ELF-1 (cell line): ENCODE data around the gene MUS81.

ENCODE experiments used
- DNase-seq: peaks from one replicate; pipeline ENCODE4 v3.0.0-alpha.2; 2016; ENCODE audit warnings: low read depth, low spot score

Gene MUS81

DNA sequence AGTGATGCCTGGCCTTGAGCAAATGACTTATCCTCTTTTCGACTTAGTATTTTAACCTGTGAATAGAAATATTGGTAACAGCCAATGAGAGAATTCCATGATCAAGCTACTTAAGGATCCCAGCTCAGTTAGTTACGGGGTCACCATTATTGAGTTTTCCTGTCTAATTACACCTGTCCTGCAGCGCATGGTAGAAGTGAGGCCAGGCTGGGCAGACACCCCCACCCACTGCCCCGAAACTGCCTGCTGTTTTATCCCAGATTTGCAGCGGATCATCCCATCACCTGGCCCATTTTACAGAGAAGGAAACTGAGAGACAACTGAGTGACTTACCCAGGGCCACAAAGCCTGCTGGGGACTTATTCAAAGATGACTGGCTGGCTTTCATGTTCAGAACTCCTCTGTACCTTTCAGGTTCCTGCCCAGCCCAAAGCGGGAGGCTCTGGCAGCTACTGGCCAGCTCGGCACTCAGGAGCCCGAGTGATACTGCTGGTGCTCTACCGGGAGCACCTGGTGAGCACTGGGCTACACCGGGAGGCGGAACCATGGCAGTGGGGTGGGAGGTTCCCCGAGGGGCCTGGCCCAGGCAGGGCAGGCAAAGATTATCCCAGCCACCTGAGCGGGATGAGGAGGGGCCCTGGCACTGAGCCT, 1.4 kb downstream of the MUS81 start:
- no peak for DNase-seq

DNA sequence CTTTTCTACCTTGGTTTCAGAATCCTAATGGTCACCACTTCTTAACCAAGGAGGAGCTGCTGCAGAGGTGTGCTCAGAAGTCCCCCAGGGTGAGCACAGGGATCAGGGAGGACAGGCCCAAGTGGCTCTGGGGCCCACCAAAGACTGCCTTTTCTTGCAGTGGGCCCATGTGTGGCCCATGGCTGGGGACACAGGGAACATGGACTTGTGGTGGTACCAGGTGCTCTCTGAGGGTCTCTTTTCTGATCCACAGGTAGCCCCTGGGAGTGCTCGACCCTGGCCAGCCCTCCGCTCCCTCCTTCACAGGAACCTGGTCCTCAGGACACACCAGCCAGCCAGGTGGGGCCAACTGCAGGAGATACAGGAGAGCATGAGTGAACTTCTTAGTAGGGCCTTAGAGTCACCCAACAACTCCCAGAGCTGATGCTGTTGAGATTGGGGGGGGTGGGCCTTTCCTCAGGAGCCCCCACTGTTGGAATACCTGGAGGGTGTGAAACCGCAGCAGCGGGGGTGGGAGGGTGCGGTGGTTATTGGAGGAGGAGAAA, 2.0 kb downstream of the MUS81 start:
- no peak for DNase-seq

DNA sequence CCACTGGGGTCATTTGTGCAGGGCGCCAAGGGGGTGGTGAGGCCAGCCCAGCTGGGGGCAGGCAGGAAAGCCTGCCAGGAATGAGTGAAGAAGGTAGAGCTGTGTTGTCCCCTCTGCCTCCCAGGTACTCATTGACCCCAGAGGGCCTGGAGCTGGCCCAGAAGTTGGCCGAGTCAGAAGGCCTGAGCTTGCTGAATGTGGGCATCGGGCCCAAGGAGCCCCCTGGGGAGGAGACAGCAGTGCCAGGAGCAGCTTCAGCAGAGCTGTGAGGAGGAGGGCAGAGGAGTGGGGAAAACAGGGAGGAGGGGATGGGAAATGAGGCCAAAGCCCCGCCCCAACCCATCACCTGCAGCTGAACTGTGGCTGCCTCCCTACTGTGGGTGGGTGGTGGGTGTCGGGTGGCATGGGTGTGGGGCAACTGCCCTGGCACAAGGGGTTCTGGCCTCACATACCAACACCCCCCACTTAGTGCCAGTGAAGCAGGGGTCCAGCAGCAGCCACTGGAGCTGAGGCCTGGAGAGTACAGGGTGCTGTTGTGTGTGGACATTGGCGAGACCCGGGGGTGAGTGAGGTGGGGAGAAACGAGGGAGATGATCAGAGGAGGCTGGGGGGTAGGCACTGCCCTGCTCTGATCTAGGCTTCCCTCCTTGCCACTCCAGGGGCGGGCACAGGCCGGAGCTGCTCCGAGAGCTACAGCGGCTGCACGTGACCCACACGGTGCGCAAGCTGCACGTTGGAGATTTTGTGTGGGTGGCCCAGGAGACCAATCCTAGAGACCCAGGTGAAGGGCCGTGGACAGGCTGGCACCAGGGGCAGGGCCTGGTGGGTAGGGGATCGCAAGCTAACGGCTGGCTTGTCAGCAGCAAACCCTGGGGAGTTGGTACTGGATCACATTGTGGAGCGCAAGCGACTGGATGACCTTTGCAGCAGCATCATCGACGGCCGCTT, 3.0 kb downstream of the MUS81 start:
- DNase-seq = no peak

DNA sequence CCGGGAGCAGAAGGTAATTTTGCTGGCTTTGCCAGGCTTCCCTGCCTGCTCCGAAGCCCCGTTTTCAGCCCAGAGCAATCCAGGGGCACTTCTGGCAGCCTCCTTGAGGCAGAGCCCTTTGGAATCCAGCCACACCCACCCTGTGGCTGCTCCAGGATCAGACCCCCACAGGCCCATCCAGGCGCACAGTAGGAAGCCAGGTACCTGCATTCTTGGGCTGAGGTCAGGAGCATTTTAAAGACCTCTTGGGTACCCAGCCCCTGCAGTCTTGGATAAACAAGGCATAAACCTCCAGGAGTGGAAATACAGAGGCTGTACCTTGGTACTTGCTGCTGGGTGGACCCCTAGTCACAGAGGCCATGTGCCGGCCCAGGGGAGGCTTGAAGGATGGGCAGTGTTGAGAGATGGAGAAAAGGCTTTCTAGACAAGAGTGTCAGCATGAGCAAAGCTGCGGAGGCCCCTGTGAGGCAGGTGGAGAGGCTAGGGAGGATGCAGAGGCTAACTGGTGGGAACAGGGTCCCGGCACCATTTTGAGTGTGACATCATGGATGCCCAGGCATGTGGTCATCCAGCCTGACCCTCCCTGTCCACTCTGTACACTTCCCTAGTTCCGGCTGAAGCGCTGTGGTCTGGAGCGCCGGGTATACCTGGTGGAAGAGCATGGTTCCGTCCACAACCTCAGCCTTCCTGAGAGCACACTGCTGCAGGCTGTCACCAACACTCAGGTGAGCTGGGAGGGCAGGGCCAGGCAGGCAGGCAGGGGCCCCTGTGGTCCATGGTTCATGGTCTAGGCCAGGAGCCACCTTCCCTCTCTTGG, 3.9 kb downstream of the MUS81 start:
- no peak for DNase-seq

DNA sequence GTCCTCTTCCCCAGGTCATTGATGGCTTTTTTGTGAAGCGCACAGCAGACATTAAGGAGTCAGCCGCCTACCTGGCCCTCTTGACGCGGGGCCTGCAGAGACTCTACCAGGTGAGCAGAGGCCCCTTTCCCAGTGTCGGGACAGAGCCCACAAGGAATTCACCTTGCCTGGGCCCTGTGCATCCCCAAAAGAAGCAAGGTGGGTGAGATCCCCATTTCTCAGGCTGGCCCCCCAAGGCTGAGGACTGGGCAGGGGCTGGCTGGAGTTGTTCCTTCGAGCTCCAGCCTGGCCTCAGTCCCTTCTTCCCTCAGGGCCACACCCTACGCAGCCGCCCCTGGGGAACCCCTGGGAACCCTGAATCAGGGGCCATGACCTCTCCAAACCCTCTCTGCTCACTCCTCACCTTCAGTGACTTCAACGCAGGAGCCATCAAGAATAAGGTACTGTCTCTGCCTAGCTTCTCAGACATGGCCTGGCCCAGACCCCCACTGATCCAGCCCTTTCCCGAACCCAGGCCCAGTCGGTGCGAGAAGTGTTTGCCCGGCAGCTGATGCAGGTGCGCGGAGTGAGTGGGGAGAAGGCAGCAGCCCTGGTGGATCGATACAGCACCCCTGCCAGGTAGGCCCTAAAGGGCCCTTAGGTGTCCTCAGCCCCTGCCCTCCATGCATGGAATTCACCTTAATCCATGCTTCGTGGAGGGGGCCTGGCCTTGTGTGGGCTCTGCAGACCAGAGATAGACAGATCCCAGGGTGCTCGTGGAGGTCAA, 4.7 kb downstream of the MUS81 start:
- DNase-seq = no peak

DNA sequence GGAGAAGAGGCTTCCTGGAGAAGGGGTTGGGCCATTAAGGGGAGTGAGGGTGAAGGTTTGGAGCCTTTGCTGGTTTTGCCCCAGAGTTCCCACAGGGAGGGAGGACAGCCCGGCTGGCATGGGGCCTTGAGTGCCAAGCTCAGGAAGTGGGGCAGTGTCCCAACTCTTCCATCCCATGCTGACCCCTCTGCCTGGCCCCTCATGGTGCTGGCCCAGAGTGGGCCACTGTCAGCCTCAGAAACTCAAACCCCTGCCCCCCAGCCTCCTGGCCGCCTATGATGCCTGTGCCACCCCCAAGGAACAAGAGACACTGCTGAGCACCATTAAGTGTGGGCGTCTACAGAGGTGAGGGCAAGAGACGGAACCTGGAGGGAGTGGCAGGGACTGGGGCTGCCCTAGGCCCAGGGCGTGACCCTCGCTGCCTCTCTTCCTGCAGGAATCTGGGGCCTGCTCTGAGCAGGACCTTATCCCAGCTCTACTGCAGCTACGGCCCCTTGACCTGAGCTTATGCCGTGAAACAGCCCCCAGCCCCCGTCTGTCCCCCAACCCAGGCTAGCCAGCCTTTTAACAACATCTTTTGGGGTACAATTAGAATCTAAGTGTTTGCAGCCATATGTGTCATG, 5.4 kb downstream of the MUS81 start:
- no peak for DNase-seq

DNA sequence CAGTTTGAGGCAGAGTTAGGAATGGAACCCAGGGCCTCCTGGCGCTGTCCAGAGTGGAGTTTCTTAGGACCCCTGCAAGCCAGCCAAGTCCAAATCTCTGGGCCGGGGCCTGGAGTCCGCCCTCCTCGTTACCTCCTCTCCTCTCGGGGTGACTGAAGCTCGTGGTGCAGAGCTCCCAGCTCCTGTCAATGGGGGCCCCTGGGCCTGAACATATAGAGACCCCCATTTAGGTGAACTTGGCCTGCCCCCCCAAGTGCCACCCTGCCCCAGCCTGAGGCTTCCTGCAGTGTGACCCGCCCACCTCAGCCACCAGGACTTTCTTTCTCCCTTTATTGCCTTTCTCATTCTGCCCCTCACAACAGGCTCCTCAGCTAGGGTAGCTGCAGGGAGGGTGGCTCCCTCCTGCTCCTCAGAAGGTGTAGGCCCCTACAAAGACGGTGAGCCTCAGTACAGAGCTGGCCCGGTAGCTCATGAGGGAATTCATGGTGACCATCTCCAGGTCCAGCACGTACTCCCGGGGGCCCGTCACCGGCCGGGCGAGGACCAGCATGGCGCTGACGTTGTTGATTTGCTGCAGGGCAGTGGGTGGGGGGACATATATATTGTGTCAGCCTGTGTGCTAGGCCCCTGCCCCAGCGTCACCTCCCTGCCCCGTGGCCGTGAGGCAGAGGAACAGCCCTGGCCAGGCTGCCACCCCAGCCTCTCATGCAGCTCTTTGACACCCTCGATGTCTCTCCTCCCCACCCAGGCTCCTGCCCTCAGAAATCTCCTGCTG, 6.5 kb downstream of the MUS81 start:
- DNase-seq = no peak

DNA sequence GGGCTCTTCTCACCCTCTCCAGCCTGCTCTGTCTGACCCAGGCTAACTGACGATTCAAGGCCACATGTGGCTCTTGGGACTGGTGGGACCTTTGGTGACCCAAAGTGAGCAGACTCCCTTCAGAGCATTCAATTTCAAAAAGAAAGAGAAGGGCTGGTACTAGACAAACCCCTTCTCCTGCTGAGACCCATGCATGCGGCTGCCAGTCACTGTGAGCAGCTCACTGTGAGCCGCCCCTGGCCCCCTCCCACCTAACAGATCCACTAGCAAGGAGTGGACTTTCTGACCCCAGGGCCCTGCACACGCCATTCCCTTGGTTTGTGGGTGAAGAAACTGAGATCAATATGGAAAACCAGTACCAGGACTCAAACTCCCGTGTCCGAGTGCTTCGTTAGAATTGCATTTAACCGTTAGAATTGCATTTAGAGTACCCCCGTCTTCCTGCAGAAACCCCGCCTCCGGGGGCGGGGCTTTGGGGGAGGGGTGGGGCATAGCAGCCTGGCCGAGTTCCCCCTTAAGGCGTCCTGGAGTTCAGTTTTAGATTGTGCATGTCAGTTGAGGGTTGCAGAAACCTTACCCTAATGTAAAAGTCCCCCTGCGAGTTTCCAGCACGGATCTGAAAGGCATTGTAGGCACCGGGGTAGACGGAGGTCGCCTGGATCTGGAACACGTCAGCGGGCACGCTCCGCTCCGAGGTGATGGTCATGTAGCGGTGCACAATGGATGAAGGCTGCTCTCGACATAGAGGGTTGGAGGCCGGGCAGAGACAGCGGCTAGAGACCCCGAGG, 7.2 kb downstream of the MUS81 start:
- DNase-seq = peak; percentile 51

DNA sequence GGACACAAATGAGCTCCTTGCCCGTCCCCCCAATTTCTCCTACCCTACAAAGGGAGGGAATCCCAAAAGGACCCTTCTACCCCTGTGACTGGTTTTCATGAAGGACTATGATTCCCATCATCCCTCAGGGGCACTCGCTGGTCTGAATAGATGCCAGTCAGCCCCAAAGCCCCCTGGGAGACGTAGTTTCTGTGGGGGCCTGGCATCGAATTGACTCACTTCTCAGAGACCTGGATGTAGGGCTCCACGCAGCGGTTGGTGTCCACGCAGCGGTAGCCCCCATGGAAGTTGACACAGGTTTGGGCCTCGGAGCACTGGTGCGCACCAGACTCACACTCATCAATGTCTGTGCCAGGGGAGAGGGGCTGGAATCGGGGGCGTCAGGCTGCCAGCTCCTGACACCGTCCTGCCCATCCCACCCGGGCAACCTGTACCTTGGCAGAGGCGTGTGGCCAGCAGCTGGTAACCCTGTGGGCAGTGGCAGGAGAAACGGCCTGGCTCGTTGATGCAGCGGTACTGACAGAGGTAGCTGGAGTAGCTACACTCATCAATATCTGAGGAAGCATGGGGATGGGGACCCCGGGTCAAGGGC, 7.9 kb downstream of the MUS81 start:
- DNase-seq = peak; percentile 53

DNA sequence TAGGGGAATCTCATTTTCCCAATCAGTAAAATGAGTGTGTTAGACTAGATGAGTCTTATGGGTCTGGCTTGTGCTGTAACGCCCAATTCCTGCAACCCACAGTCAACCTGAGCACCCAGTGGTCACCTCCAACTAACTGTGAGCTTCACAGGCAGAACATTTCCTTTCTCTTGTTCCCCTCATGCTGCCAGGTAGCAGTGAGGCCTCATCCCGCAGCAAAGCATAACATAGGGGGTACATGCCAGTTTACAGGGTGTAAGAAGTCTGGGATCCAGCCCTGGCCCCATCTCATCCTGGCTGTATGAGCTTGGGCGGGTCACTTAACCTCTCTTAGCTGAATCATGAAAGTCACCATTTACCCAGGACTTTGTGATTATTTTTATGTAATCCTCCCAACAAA, 8.7 kb downstream of the MUS81 start:
- DNase-seq = no peak

DNA sequence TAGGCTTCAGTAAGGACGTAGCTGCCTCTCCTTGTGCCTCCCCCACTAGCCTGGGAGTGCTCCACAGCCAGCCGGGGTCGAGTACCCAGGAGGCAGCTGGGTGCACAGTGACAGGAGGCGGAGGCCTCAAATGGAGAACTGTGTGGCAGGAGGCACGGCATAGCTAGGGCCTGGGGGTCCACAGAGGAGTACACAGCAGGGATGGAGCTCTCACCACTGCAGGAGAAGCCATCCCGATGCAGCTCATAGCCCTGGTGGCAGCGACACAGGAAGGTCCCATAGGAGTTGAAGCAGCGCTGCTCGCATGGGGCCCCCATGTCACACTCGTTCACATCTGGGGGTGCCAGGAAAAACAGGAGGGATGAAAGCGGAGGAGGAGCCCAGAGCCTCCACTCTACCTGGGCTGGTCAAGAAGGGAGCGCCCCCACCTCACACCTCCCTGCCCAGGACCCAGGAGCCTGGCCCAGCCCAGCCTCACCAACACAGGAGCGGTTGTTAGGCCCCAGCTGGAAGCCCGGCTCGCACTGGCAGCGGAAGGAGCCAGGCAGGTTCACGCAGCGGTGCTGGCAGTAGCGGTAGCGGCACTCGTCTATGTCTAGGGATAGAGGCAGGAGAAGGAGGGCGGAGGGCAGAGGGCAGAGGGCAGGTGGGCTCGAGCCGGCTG, 9.5 kb downstream of the MUS81 start:
- DNase-seq = no peak

DNA sequence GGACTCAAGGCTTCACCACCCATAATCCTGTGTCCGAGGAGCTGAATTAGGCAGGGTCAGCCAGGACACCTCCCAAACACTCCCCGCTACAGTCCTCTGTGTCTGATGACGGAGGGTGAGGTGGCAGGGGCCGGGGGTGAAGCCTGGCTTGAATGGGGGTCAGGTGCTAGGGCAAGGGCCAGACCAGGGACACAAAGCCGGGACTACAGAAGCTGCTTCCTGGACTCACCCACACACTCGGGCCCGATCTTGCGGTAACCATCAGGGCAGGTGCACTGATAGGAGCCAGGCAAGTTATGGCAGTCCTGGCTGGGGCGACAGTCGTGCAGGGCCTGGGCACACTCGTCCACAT, 10.1 kb downstream of the MUS81 start:
- no peak for DNase-seq

DNA sequence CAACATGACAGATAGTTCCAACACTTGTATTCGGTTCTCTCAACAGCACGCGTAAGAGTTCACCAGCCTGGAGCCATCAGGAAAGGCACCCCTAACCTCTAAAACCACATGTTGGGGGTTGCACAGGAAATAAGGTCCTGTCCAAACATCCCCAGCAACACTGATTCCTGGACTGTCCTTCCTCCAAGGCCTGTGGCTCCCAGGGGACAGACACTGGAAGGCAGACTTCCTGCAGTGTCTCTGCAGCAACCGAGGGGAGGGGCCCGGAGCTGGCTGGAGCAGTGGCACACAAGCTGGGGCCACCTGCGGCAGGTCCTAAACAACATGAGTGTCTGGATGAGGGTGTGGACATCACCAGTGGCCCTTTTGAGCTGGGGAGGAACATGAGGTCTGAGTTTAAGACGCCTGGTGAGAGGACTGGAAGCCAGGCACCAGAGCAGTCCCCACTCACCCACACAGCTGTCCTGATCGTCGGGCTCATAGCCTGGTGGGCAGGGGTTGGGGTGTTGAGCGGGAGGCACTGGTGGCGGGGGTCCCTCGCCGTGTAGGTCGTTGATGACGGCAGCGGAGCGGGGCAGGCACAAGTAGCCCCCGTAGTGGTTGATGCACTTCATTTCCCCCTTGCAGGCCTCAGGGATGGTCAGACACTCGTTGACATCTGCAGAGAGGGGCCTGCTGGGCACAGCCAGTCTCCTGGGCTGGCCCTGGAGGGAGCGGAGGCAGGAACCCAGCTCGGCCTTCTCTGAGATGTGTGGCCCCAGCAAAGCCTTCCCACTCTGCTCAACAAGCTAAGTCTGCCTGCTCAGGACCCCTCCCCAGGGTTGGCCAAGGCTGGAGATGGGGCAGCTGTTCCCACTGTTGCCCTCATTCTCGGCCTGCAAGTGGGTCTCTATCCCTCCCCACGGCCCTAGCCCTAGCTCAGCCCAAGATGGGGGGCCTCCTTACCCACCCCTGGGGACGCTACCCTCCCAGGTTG, 10.8 kb downstream of the MUS81 start:
- peak; percentile 10 for DNase-seq

DNA sequence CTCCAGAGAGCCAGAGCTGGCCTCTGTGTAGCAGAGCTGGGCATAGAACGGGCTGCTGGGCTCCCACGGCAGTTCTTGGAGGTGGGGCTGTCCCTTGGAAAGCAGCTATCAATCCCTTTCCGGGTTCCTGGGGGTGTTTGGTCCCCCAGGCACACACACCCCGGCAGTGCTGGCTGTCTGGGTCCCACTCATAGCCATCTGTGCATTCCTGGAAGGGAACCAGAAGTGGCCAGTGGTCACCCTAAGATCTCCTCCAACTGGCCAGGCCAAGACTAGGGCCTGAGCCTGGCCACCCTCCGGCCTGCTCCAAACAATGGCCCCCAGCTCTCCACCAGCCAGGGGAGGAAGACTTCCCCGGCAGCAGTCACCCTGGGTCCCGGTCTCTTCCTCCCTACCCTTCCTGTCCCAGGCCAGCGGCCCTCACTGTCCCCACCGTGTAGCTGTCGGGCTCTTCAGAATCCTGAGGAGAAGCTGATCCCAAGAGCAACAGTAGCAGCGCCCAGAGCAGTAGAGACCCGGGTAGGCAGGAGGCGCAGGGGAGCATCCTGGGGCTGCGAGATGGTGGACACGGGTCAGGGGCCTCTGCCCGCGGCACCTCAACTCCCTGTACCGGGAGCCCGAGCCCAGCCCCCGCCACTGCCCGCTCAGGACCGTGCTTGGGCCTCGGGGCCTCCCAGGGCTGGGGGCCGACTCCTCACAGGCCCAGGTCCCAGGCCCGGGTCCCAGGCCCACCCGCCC, 11.7 kb downstream of the MUS81 start:
- DNase-seq = peak; percentile 48

DNA sequence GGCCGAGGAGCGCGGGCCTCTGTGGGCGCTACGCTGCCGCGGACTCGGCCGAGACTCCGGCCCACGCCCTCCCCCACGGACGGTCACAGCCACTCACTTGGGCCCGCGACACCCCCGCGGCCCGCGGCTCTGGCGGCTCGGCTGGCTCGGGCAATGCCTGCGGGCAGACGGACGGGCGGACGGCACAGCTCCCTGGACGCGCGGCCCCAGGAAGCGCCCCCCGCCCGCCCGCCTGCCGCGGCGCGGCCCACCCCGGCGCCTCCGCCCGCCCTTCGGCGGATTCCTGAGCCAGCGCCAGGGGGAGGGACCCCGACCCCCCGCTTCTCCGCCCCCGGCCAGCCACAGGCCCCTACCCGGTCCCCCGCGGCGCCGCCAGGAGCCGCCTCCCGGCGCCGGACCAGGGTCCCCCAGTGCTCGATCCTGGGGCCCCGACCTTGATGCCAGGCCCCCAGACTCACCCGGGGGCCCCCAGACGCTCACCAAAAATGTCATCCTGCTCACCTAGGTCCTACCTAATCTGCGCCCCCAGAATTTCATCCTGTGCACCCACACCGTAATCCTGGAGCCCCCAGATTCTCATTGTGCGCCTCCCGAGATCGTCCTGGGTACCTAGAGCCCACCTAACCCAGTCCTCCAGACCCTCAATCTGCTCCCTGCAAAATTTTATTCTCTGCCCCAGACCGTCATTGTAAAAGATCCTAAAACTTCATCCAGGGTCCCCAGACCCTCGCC, 12.5 kb downstream of the MUS81 start, which contains the start of gene EFEMP2:
Gene EFEMP2 (minus strand): TSS at position 215 of the 732 bp plus-strand sequence. CDS start 446 bp downstream, outside the sequence.
- peak; percentile 9 for DNase-seq
